Caco-2 (cell line): ENCODE data around the gene IMPG1. TPM values are rescaled to one million over a fixed set of nuclear protein-coding genes. Genes with fewer than 3 reads are reported as not detected.

Experiments used
- BruUV-seq: library from RNA; stranded (reverse); fragments of 400-500 nt; replicated peaks from 2 replicates; lab custom pipeline; 2021; lab: Mats Ljungman, UMichigan
- CTCF ChIA-PET: fragments of 300-600 bp; sonication (Branson Sonifier 250); formaldehyde crosslinking; loops from one replicate; lab custom pipeline; 2022; ENCODE audit warnings: antibody characterized with exemption; lab: Charles Lee
- POLR2A ChIA-PET: fragments of 300-600 bp; sonication (Branson Sonifier 250); formaldehyde crosslinking; loops from one replicate; lab custom pipeline; 2022; ENCODE audit warnings: antibody characterized with exemption; lab: Charles Lee
- DNase-seq, 2 experiments: peaks; one replicate each; pipeline versions ENCODE4 v3.0.0 to v3.0.0-alpha.2; 2020 to 2022
- H3K27me3 ChIP-seq: replicated peaks from 2 replicates; pipeline ENCODE4 v1.6.0; 2011; ENCODE audit warnings: low read length; ENCODE audit not compliant: control insufficient read depth, insufficient read depth
- H3K36me3 ChIP-seq: 2 replicates; pipeline ENCODE4 v1.5.1; 2011; ENCODE audit warnings: low read length; ENCODE audit not compliant: control insufficient read depth, insufficient read depth
- H3K4me1 ChIP-seq: fragments of 250-450 bp; sonication (Bioruptor Pico); 2 replicates; pipeline ENCODE4 v1.5.1; 2020; ENCODE audit warnings: mild to moderate bottlenecking
- H3K4me3 ChIP-seq: 2 replicates; pipeline ENCODE4 v1.5.1; 2011; ENCODE audit warnings: low read depth, mild to moderate bottlenecking, control low read depth, low read length
- H3K9me3 ChIP-seq: fragments of 250-450 bp; sonication (Bioruptor Pico); 2 replicates; pipeline ENCODE4 v1.5.1; 2020; ENCODE audit warnings: mild to moderate bottlenecking, moderate library complexity
- H3K27ac Mint-ChIP-seq: one replicate; pipeline ENCODE4 v1.8.0; 2022; ENCODE audit warnings: mixed read lengths; ENCODE audit not compliant: unreplicated experiment
- H3K27me3 Mint-ChIP-seq: one replicate; pipeline ENCODE4 v1.8.0; 2022; ENCODE audit warnings: mixed read lengths; ENCODE audit not compliant: insufficient read depth, unreplicated experiment
- H3K36me3 Mint-ChIP-seq: one replicate; pipeline ENCODE4 v1.8.0; 2022; ENCODE audit warnings: mild to moderate bottlenecking, mixed read lengths; ENCODE audit not compliant: insufficient read depth, unreplicated experiment
- H3K4me1 Mint-ChIP-seq: one replicate; pipeline ENCODE4 v1.8.0; 2022; ENCODE audit warnings: low read depth, mixed read lengths; ENCODE audit not compliant: unreplicated experiment
- H3K4me3 Mint-ChIP-seq: one replicate; pipeline ENCODE4 v1.8.0; 2022; ENCODE audit warnings: mild to moderate bottlenecking, moderate library complexity, mixed read lengths; ENCODE audit not compliant: unreplicated experiment
- H3K9me3 Mint-ChIP-seq: one replicate; pipeline ENCODE4 v1.8.0; 2022; ENCODE audit warnings: mixed read lengths; ENCODE audit not compliant: unreplicated experiment
- CTCF ChIP-seq, 2 experiments: fragments of 200-600 bp in 1 of 2; IDR thresholded peaks; 1 replicate in 1 of 2; 2 replicates in 1 of 2; pipeline versions ENCODE4 v1.5.1 to v1.8.0; 2011 to 2022; ENCODE audit warnings: antibody characterized with exemption in 1 of 2, control low read depth in 1 of 2, inconsistent platforms in 1 of 2, low read depth in 1 of 2, low read length in 1 of 2, mild to moderate bottlenecking in 1 of 2, moderate library complexity in 1 of 2; ENCODE audit not compliant: insufficient read depth in 1 of 2, severe bottlenecking in 1 of 2, unreplicated experiment in 1 of 2
- intact Hi-C: fragments of 100-400 bp; cut with micrococcal nuclease; formaldehyde crosslinking; loops from one replicate; pipeline ENCODE4 v1.10.0; 2022; ENCODE audit not compliant: unreplicated experiment
- total RNA-seq: library from RNA; stranded (reverse); gene quantifications from 2 replicates; pipeline ENCODE4 v1.2.3, GENCODE V29; 2022

IMPG1 gene
- total RNA-seq, 1 experiment from 2014 or later: not detected

- intact Hi-C loops: no loop called here
- H3K4me3 Mint-ChIP-seq: no peak overlapping the region
- CTCF ChIA-PET: no interaction called here
- no peaks in the 10 kb centered on the region for H3K4me1 Mint-ChIP-seq
- no peak for TF ChIP-seq CTCF (IDR thresholded peaks at IDR 0.05; ENCODE audit: insufficient read depth in 1 of 2, low read depth in 1 of 2, low read length in 1 of 2, severe bottlenecking in 1 of 2, unreplicated experiment in 1 of 2)
- H3K27me3 Mint-ChIP-seq: peaks cover 12% of the 10 kb centered on the region
- DNase-seq: no peak
- H3K27ac Mint-ChIP-seq: no peak overlapping the region
- Histone ChIP-seq H3K4me3 (no peak overlapping the region), H3K36me3 (no peaks in the 10 kb centered on the region), H3K9me3 (no peaks in the 10 kb centered on the region), H3K27me3 (no peaks in the 10 kb centered on the region), H3K4me1 (no peaks in the 10 kb centered on the region)
- no peaks in the 10 kb centered on the region for H3K9me3 Mint-ChIP-seq
- POLR2A ChIA-PET: no interaction called here
- BruUV-seq: no TSS peak
- H3K36me3 Mint-ChIP-seq: no peaks in the 10 kb centered on the region
Measured at GRCh38 chr6:75970093-75970492, 102.4 kb downstream of the IMPG1 start.

GRCh38 chr6:75968143-75968542, 104.3 kb downstream of the IMPG1 start:
- no peak for TF ChIP-seq CTCF (IDR thresholded peaks at IDR 0.05; ENCODE audit: insufficient read depth in 1 of 2, low read depth in 1 of 2, low read length in 1 of 2, severe bottlenecking in 1 of 2, unreplicated experiment in 1 of 2)
- no peak for DNase-seq
- Histone ChIP-seq H3K4me3 (no peak overlapping the region), H3K9me3 (no peaks in the 10 kb centered on the region), H3K4me1 (no peaks in the 10 kb centered on the region), H3K36me3 (no peaks in the 10 kb centered on the region), H3K27me3 (no peaks in the 10 kb centered on the region)
- H3K27ac Mint-ChIP-seq: no peak overlapping the region
- POLR2A ChIA-PET: no interaction called here
- BruUV-seq: no TSS peak
- intact Hi-C loops: no loop called here
- H3K36me3 Mint-ChIP-seq: no peaks in the 10 kb centered on the region
- CTCF ChIA-PET: no interaction called here
- H3K27me3 Mint-ChIP-seq: peaks cover 6% of the 10 kb centered on the region
- no peak overlapping the region for H3K4me3 Mint-ChIP-seq
- no peaks in the 10 kb centered on the region for H3K4me1 Mint-ChIP-seq
- H3K9me3 Mint-ChIP-seq: no peaks in the 10 kb centered on the region

GRCh38 chr6:75963569-75963968, 108.9 kb downstream of the IMPG1 start:
- Histone ChIP-seq H3K9me3 (no peaks in the 10 kb centered on the region), H3K4me3 (no peak overlapping the region), H3K27me3 (no peaks in the 10 kb centered on the region), H3K36me3 (no peaks in the 10 kb centered on the region), H3K4me1 (no peaks in the 10 kb centered on the region)
- Mint-ChIP-seq H3K9me3 (no peaks in the 10 kb centered on the region), H3K27me3 (peaks cover 6% of the 10 kb centered on the region), H3K4me3 (no peak overlapping the region), H3K36me3 (no peaks in the 10 kb centered on the region), H3K27ac (no peak overlapping the region), H3K4me1 (no peaks in the 10 kb centered on the region)
- ChIA-PET POLR2A (no interaction called here), CTCF (no interaction called here)
- BruUV-seq: no TSS peak
- no peak for TF ChIP-seq CTCF (IDR thresholded peaks at IDR 0.05; ENCODE audit: insufficient read depth in 1 of 2, low read depth in 1 of 2, low read length in 1 of 2, severe bottlenecking in 1 of 2, unreplicated experiment in 1 of 2)
- intact Hi-C loops: no loop called here
- no peak for DNase-seq
